CD4-positive, alpha-beta T cell treated with Interleukin-6 for 4 hours (primary cell): ENCODE measurements around the gene LRRC14B.

Source experiments
- DNase-seq: peaks from one replicate; pipeline ENCODE4 v3.0.0-alpha.2; 2020; ENCODE audit warnings: mixed read lengths

Gene LRRC14B

DNA sequence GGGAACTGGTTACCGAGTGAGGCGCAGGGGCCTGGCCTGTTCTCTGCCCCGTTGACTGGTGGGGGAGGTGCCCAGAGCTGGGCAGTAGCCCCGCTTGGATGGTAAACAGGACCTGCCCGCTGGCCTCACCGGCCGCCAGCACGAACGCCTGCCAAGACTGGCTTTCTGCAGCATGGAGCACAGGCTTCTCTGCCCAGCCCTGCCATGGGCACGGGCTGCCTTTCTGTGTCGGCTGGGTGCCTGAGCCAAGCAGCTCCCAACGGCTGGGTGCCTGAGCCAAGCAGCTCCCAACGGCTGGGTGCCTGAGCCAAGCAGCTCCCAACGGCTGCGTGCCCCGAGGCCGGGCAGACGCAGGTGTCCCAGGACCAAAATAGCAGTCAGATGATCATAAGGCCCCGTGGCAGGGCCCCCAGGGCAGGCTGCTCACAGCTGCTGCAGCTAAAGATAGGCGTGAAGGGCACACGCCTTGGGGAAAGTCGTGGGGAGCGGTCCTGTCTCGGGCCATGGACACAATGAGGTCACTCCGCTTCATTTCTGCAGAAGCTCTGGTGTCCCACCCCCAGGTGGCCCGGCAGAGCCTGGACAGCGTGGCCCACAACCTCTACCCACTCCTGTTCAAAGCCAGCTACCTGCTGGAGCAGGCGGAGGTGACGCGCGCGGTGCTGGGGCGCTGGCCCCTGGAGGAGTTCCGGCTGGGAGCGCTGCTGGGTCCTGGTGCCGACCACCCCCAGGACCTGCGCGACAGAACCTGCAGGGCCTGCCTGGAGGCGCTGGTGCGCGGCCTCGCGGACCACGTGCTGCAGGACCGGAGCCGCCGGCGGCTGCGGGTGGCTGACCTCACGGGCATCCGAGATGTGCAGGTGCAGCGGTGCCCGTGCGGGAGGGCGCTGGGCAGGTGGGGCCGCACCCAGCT lies at the start of gene LRRC14B:
Gene LRRC14B (plus strand): TSS at position 460 of the 913 bp plus-strand sequence. CDS start 44 bp downstream, at position 504.
- DNase-seq, result peak; percentile 33

DNA sequence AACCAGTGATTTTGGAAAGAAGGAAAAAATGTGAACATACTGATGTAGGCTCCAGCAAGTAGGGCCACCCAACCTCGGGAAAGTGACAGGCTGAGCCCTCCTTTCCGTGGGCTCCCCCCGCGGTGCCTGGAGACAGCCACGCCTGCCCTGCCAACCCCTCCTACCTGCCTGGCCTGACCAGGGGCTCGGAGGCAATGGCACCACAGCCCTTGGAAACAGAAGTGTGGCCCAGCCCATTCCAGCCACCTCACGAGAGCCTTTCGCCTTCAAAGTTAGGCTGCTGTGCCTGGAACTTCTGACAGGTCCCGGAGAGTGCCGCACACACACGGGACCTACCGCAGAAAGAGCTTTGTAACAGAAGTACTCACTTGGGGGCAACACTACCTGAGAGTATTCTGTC lies 49.5 kb upstream of the LRRC14B start:
- DNase-seq, result no peak

DNA sequence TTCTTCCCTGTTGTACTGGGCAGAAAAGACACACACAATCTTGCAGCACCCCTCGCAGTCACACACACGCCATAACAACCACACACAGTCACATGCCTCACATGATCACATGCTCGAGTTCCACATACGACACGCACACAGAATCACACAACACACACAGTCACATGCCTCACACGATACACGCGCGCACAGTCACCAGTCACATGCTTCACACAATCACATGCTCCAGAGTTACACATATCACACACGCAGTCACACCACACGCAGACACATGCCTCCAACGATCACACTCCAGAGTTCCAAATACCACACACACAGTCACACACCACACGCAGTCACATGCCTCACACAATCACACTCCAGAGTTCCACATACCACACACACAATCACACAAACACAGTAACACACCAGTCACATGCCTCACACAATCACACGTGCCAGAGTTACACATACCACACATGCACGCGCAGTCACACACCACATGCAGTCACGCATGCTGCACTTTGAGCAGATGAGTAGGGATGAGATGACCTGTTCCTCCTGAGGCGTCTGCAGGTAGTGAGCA lies 49.0 kb upstream of the LRRC14B start:
- no peak for DNase-seq

DNA sequence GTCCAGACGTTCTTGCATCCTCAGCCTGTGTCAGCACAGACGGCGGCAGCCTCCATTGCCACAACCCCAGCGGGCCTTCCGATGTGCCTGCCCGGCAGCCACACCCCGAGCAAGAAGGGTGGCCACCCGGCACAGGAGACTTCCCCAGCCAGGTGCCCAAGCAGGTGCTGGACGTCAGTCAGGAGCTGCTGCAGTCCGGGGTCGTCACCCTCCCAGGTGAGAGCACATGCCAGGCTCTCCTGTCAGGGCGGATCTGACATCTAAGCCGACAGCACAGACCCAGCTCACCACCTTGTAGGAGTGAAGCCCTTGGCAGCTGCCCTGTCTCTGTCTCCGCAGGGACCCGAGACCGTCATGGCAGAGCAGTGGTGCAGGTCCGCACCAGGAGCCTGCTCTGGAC lies 48.3 kb upstream of the LRRC14B start:
- DNase-seq, result no peak

DNA sequence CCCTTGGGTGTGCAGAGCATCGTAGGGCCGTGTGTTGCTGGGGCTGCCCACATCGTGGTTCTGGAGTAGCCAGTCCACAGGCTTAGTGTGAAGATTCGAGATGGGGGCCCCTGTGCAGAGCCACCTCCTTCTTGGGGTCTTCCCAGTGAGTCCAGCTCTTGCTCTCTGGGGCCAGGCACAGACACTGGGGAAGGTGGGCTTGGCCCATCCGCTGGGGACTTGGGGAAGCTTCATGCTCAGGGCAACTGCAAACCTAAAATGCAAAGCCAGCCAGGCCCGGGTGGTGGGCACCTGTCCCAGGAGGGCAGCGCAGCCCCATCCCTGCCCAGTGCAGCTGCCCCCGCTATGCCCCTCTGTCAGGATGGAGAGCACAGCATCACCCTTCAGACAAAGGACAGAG lies 46.4 kb upstream of the LRRC14B start:
- DNase-seq, result no peak

DNA sequence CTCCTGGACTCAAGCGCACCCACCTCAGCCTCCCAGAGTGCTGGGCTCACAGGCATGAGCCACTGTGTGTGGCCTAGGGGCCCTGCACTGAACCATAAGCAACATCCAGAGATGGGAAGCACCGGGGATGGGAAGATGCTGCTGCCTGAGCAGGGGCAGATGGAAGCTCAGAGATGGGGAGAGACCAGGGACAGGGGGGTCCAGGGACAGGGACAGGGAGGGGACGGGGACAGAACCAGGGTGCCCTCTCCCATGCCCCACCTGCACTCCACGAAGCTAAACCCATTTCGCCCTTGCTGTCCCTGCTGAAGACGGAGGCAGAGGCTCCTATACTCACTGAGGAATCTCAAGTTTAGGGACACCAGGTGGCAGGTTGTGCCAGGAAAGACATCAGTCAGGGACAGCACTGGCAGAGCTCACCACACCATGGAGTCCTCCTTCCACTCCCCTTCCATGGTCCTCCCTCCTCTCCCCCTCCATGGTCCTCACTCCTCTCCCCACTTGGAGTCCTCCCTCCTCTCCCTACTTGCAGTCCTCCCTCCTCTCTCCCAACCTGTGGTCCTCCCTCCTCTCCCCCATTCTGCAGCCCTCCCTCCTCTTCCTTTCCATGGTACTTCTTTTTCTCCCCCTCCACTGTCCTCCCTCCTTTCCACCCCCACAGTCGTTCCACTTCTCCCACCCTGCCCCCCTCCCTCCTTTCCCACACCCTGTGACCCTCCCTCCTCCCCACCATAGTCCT lies 45.5 kb upstream of the LRRC14B start:
- no peak for DNase-seq

DNA sequence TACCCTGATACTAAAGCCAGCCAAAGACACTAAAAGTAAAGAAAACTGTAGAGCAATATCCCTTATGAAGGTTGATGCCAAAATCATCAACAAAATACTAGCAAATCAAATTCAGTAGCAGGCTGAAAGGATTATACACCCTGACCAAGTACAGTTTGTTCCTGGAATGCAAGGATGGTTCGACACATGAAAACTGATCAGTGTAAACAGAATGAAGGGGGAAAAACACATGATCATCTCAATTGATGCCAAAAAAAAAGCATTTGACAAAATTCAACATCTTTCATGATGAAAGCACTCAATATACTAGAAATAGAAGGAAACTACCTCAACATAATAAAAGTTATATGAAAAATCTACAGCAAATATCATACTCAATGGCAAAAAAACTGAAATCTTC lies 43.5 kb upstream of the LRRC14B start:
- DNase-seq, result no peak

DNA sequence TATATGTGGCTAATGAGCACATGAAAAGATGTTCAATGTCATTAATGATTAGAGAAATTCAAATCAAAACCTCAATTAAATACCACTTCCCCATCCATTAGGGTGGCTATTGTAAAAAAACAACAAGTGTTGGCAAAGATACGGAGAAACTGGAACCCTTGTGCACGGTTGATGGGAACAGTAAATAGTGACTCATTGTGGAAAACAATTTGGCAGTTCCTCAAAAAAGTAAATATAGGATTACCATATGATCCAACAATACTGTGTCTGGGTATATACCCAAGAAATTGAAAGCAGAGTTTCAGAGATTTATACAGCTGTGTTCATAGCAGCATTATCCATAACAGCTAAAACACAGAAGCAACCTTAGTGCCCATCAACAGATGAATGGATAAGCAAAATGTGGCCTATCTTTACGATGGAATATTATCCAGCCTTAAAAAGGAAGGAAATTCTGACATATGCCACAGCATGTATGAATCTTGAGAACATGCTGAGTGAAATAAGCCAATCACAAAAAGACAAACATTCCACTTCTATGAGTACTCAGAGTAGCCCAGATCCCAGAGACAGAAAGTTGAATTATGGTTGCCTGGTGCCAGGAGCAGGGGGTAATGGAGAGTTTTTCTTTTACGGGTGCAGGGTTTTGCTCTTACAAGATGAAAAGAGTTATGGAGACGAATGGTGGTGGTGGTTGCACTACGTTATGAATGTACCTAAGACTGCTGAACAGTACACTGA lies 41.4 kb upstream of the LRRC14B start:
- no peak for DNase-seq

DNA sequence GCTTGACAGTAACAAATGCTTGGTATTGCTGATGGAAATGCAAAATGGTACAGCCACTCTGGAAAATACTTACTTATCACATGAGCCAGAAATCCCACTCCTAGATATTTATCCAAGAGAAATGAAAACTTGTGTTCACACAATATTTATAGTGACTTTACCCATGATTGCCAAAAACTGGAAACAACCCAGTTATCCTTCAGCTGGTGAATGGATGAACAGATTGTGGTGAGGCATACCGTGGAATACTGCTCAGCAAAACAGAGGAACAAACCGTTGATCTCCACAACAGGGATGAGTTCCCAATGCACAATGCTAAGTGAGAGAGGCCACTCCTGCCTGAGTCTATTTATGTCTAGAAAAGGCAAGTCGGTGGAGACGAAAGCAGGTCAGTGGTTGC lies 40.5 kb upstream of the LRRC14B start:
- DNase-seq, result no peak

DNA sequence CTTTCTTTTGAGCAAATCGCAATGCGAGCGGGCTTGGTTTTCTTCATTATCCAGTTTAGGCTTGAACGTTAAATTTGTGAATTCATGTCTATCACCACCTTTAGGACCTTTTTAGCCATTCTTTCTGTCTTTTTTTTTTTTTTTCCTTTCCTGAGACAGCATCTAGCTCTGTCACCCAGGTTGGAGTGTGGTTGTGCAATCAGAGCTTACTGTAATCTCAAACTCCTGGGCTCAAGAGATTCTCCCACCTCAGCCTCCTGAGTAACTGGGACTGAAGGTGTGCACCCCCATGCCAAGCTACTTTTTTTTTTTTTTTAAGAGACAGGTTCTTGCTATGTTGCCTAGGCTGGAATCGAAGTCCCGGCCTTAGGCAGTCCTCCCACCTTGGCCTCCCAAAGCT lies 39.2 kb upstream of the LRRC14B start:
- no peak for DNase-seq

DNA sequence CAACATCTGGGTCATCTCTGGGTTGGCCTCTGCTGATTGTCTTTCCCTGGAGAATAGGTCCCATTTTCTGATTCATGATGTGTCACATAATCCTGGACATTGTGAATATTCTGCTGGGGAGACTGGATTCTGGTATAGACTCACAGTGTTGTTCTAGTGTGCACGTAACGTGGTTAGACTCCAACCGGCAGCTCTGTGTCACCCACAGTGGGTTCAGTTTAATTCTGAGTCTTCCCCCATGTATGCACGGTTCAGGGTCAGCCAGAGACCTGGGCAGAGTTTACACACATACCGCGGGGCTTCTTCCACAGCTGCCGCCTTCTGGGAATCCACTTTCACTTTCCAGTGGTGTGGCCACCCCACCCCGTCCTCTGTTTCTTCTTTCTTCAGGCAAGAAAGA lies 38.0 kb upstream of the LRRC14B start:
- DNase-seq, result no peak

DNA sequence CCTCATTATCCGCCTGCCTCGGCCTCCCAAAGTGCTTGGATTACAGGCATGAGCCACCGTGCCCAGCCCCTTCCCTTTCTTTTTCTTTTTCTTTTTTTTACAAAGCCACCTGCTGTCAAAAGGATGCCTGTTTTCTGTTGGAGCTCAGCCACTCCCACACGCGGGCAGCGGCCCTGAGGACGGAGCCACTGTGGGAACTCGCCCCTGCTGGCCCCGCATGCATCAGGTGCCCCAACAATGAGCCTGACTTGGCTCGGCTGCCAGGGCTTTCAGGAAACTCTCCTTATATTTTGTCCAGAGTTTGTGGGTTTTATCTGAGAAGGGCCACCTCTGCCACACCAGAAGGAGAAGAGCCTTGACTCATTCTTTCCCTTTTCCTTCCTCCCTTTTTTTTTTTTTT lies 37.1 kb upstream of the LRRC14B start:
- DNase-seq, result no peak

DNA sequence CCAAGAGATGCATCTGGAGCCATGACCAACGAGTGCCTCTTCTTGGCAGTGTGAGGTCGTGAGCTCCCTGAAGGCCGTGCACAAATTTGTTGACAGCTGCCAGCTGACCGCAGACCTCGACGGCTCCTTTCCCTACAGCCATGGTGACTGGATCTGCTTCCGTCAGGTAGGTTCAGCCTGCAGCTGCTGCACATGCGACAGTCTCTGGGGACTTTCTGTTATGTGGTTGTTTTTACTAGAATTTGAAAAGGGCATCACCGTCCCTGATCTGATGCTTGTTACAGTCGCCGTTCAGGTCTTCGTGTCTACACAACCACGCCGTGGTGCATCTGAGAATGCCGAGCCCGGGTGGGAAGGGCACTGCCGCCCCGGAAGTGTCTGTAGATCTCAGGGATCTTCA lies 36.5 kb upstream of the LRRC14B start:
- DNase-seq, result no peak

DNA sequence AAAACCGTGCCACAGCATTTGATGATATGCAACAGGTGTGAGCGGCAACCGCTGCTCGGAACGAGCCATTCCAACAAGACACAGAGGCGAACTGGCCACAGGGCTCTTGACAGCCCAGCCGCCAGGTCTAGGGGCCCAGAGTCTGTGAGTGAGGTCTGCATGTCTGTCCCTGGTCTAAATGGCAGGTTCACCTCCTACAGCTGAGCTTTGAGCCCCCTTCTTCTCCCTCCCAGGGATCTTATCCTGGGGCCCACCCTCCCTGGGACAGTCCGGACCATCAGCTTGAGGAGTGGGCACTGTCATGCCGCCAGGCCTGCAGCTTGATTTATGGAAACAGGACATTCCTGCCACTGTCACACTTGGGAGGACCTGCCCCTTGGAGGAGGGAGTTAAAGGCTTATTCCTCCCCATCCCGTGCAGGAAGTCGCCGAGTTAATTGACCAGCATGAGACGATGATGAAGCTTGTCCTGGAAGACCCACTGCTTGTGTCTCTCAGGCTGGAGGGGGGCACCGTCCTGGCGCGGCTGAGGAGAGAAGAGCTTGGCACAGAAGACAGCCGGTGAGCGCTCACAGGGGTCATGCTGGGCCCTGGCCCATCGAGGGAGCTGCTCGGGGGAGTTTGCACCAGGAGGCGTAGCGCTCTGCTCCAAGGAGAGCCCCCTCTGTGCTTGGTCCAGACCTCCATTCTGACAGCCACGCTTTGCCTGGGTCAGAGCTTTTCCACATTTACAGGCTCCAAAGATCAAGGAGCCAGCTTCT lies 35.5 kb upstream of the LRRC14B start:
- DNase-seq, result no peak

DNA sequence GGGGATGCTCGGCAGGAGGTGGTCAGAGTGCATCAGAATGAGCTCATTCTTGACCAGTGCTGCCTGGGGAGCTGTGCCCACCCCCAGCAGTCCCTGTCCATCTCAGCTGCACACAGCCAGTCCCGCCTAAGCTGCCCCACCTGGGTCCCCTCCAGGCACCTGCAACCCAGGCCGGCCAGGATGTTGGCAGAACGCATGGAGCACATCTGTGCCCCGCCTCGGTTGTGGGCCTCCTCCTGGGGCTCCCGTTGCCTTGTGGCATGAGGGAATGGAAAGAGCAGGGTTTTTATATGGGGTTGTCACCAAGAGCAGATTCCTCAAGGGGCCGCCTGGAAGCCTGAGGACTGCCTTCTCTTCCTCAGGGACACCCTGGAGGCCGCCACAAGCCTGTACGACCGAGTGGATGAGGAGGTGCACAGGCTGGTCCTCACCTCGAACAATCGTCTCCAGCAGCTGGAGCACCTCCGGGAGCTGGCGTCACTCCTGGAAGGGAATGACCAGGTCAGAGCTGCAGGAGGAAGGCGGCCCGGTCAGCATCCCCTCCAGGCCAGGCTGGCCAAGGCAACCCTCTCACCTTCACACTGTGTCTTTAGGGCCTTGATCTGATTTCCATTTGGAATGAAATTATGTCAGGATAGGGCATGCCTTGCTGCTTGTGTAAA lies 34.8 kb upstream of the LRRC14B start:
- DNase-seq, result no peak

DNA sequence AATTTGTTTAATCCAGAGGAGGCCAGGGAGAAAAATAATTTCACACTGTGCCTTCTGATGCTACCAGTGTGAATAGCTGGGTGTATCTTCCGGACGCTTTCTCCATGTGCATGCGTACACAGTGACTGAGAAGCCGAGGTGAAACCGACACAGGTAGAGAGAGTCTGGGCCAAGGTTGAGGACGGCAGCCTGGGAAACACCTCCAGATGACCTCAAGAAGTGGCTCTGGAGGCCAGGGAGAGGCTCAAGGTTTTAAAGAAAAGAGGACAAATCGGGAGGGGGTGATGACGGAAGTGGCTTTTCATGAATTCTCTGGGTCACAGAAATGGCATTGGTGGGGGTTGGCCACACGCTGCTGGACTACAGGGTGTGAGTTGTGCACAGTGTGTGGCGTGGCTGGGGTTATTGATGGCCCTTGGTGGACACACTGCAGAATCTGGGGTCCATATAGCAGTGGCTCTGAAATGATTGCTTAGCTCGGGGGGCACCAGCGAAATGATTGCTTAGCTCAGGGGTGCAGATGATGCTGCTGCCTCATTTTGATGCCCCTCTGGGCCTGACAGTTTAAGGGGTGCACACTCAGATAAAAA lies 34.1 kb upstream of the LRRC14B start:
- no peak for DNase-seq

DNA sequence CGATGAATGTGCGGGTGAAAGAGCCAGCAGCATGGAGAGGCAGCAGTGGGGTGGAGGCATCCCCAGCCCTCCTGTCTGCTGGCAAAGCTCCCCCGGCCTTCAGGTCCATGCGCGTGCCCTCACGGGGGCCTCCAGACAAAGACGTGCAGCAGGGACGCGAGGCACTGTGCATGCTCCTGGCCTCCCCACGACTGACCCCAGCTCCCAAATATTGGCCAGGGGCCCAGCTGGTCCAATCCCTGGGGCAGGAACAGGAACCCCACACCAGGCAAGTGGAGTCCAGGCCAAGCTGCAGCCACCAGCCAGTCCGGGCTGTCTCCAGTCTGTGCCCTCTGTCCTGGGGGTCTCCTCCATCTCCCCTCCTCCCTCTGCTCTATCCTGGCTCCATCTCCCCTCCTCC lies 33.5 kb upstream of the LRRC14B start:
- DNase-seq, result no peak

DNA sequence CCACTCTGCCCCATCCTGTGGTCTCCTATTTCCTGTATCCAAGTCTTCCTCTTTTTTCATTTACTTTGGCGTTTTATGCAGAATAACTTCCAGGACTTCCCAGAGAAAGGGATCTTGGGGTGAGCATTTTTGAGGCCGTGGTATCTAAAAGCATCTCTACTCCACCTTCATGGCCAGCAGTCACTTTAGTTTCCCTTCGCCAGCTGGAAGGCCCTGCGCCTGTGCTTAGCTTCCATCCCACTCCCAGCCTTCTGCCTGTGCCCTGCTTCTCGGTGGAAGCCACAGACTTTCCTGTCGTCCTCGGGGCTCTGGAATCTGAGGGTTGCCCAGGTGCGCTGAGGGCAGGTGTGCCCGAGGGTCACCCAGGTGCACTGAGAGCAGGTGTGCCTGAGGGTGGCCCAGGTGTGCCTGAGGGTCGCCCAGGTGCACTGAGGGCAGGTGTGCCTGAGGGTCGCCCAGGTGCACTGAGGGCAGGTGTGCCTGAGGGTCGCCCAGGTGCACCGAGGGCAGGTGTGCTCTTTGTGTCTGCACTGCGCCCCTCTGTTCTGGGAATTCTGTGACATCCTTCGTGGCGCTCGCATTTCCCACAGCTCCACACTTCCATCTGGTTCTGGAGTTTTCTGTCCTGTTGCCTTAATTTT lies 32.4 kb upstream of the LRRC14B start:
- DNase-seq, result no peak

DNA sequence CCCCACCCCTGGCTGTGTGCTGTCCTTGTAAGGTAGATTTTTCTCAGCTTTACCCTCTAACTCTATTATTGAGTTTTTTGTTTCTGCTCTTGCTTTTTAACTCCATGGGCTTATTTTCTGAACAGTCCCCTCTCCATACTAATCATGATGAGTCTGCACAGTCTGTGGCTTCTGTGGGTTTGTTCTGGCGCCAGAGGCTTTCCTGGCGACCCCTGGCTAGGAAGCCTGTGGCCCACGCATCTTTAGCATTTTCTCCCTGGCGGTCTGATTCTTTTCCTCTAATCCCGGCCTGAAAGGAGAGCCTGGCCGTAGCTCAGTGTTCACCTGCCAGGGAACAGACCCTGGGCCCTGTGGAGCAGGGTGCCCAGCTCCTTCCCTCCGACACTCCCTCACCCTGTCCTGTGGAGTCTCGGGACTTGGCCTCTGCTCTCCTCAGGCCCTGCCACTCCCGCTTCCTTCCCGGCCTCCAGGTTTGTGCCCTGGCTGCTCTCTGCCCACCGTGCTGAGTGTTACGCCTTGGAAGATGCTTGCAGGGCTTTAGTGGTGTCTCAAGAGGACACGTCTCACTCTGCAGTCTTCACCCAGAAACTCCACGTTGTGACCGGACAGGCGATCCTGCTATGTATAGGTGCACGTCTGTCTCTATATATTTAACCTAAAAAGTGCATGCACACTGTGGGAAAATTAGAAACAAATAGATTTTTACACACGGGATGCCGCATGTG lies 31.7 kb upstream of the LRRC14B start:
- no peak for DNase-seq

DNA sequence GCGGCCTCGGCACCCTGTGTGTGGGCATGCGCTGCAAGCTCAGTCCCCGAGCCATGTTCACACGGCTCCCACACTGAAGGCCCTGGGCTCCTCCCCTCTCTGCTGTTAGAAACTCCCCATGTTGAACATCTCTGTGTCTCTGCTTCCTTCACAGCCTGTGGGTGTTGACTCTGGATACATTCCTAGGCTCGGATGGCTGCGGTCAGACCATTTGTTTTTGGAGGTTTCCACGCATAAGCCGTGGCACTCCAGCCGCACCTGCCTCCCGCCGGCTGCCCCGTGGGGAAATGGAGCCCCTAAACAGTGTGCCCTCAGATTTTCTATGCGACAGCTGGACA lies 31.2 kb upstream of the LRRC14B start:
- no peak for DNase-seq
